K562 (cell line): ENCODE results near the gene STT3A. TPM values are rescaled to one million over a fixed set of nuclear protein-coding genes. Genes with fewer than 3 reads are reported as not detected.

ENCODE experiments used
- ARHGAP35 ChIP-seq: fragments of 450-650 bp; IDR thresholded peaks from 2 replicates; pipeline ENCODE4 v1.6.1; 2018; ENCODE audit not compliant: partially characterized antibody
- ARID2 ChIP-seq: fragments of 450-650 bp; IDR thresholded peaks from 2 replicates; pipeline ENCODE4 v1.6.1; 2017; ENCODE audit warnings: antibody characterized with exemption, mild to moderate bottlenecking
- ATF1 ChIP-seq, 2 experiments: fragments of 450-650 bp in 1 of 2; IDR thresholded peaks; 2 replicates each; pipeline ENCODE4 v1.6.1; 2016; ENCODE audit warnings: missing compliant biosample characterization in 1 of 2, missing genetic modification characterization in 1 of 2
- CBFA2T2 ChIP-seq: fragments of 450-650 bp; conservative IDR thresholded peaks from 2 replicates; pipeline ENCODE4 v1.6.1; 2017; ENCODE audit warnings: mild to moderate bottlenecking
- FOXJ2 ChIP-seq: fragments of 200-800 bp; sonication (Bioruptor generic); IDR thresholded peaks from 2 replicates; pipeline ENCODE4 v1.6.1; 2016; ENCODE audit warnings: missing genetic modification characterization, missing compliant biosample characterization
- GATAD2B ChIP-seq: fragments of 450-650 bp; IDR thresholded peaks from 2 replicates; pipeline ENCODE4 v1.6.1; 2017; ENCODE audit warnings: mild to moderate bottlenecking, borderline replicate concordance
- HLTF ChIP-seq: fragments of 450-650 bp; IDR thresholded peaks from 2 replicates; pipeline ENCODE4 v1.6.1; 2016
- KLF10 ChIP-seq: fragments of 250-450 bp; sonication (Bioruptor Pico); IDR thresholded peaks from 2 replicates; pipeline ENCODE4 v1.6.1; 2021; ENCODE audit warnings: matching md5 sums
- NFATC3 ChIP-seq: fragments of 450-650 bp; IDR thresholded peaks from 2 replicates; pipeline ENCODE4 v1.6.1; 2017; ENCODE audit warnings: mild to moderate bottlenecking
- PHTF2 ChIP-seq: fragments of 250-450 bp; sonication (Bioruptor Pico); IDR thresholded peaks from 2 replicates; pipeline ENCODE4 v1.5.0; 2021; ENCODE audit warnings: mild to moderate bottlenecking
- RBM15 ChIP-seq: fragments of 200-400 bp; formaldehyde crosslinking; IDR thresholded peaks from 2 replicates; pipeline ENCODE4 v1.6.1; 2018; ENCODE audit warnings: mild to moderate bottlenecking, low read length, moderate library complexity; ENCODE audit not compliant: insufficient read depth
- SMAD2 ChIP-seq: fragments of 150-350 bp; IDR thresholded peaks from 2 replicates; pipeline ENCODE4 v1.6.1; 2014; ENCODE audit warnings: low read depth, mild to moderate bottlenecking, low read length
- ZKSCAN1 ChIP-seq: fragments of 150-350 bp; IDR thresholded peaks from 2 replicates; pipeline ENCODE4 v1.6.1; 2016; ENCODE audit warnings: low read depth, low read length
- ZNF324 ChIP-seq: fragments of 250-450 bp; sonication (Bioruptor Pico); IDR thresholded peaks from 2 replicates; pipeline ENCODE4 v1.4.0; 2020; ENCODE audit warnings: mild to moderate bottlenecking
- polyA plus RNA-seq, 8 experiments: library from polyadenylated mRNA; depleted of rRNA in 4 of 8; stranded (reverse) in 5 of 8; unstranded in 3 of 8; fragments of >200 nt; fragmentation: Nextera tagmentation in 2 of 8; fragmentation: Illumina TruSeq in 1 of 8; extraction: Ambion mirVana in 2 of 8; extraction: Trizol in 1 of 8; gene quantifications; 2 replicates each; pipeline versions ENCODE4 v1.2.1 to v1.2.3, GENCODE V29; 2011 to 2014; ENCODE audit warnings: inconsistent platforms in 1 of 8, missing spikeins in 1 of 8
- total RNA-seq, 7 experiments: library from RNA; depleted of rRNA in 6 of 7; stranded (reverse); fragments of >200 nt in 6 of 7; fragmentation: Illumina TruSeq in 2 of 7; extraction: Trizol in 2 of 7; gene quantifications; 2 replicates each; pipeline versions ENCODE4 v1.2.1 to v1.2.3, GENCODE V29; 2011 to 2021; ENCODE audit warnings: low replicate concordance in 1 of 7
- TF ChIP-seq, protein P1 (sequence below): fragments of 150-350 bp; IDR thresholded peaks from 2 replicates; pipeline ENCODE4 v1.6.1; 2014; ENCODE audit warnings: low read depth, mild to moderate bottlenecking, low read length, borderline replicate concordance
- TF ChIP-seq, protein P2 (sequence below), 2 experiments: fragments of 450-650 bp in 1 of 2; sonication (generic) in 1 of 2; formaldehyde crosslinking; conservative IDR thresholded peaks; 2 replicates each; pipeline versions ENCODE4 v1.4.0 to v1.8.1; 2020 to 2022; ENCODE audit warnings: mild to moderate bottlenecking in 1 of 2, missing genetic modification reagents in 1 of 2
- TF ChIP-seq, protein P3 (sequence below): sonication (generic); formaldehyde crosslinking; IDR thresholded peaks from 2 replicates; pipeline ENCODE4 v1.8.1; 2023; ENCODE audit warnings: mild to moderate bottlenecking, missing genetic modification reagents
- TF ChIP-seq, protein P4 (sequence below): fragments of 450-650 bp; IDR thresholded peaks from 2 replicates; pipeline ENCODE4 v1.6.1; 2016; ENCODE audit warnings: low read depth, mild to moderate bottlenecking, moderate library complexity

Gene STT3A
- total and polyA plus RNA-seq, 9 of the 15 experiments (the other 6 are each of a cell fraction or from before 2014, with no cell fraction given), result 70.7 to 330 (median 192) TPM

DNA sequence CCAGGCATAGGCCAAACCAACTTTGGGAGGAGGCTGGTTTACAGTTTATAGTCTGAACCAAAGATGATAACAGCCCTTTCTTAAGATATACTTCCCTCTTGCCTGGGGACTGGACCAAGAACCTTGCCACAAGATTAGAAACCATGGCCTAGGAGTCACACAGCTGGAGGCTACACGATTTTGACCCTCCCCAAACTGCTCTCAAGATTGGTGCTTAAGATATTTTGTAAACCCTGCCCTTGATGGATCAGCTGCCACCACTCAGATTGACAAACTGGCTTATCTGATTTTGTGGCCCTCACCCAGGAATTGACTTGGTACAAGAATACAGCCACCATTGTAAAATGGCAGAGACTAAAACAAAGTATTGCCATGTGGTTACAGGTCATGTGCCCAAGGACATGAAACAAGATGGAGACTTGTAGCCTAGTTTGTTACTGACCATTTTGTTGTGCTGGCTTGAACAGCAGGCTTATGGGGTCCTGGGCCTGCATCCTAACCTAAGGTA is 40.8 kb upstream of the STT3A start (continued):
- TF ChIP-seq, protein P1, sequence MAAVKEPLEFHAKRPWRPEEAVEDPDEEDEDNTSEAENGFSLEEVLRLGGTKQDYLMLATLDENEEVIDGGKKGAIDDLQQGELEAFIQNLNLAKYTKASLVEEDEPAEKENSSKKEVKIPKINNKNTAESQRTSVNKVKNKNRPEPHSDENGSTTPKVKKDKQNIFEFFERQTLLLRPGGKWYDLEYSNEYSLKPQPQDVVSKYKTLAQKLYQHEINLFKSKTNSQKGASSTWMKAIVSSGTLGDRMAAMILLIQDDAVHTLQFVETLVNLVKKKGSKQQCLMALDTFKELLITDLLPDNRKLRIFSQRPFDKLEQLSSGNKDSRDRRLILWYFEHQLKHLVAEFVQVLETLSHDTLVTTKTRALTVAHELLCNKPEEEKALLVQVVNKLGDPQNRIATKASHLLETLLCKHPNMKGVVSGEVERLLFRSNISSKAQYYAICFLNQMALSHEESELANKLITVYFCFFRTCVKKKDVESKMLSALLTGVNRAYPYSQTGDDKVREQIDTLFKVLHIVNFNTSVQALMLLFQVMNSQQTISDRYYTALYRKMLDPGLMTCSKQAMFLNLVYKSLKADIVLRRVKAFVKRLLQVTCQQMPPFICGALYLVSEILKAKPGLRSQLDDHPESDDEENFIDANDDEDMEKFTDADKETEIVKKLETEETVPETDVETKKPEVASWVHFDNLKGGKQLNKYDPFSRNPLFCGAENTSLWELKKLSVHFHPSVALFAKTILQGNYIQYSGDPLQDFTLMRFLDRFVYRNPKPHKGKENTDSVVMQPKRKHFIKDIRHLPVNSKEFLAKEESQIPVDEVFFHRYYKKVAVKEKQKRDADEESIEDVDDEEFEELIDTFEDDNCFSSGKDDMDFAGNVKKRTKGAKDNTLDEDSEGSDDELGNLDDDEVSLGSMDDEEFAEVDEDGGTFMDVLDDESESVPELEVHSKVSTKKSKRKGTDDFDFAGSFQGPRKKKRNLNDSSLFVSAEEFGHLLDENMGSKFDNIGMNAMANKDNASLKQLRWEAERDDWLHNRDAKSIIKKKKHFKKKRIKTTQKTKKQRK, result no peak
- TF ChIP-seq NFATC3, result no peak
- TF ChIP-seq ARHGAP35, result no peak
- peak; percentile 89 for TF ChIP-seq CBFA2T2
- TF ChIP-seq GATAD2B, result no peak
- peak; percentile 37; the same call in 1 of the 2 replicates for TF ChIP-seq ZKSCAN1
- TF ChIP-seq, protein P2, sequence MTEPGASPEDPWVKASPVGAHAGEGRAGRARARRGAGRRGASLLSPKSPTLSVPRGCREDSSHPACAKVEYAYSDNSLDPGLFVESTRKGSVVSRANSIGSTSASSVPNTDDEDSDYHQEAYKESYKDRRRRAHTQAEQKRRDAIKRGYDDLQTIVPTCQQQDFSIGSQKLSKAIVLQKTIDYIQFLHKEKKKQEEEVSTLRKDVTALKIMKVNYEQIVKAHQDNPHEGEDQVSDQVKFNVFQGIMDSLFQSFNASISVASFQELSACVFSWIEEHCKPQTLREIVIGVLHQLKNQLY (CRISPR knock-in tag; conservative IDR thresholded peaks at IDR 0.05), result no peak
- TF ChIP-seq SMAD2, result no peak
- TF ChIP-seq, protein P3, sequence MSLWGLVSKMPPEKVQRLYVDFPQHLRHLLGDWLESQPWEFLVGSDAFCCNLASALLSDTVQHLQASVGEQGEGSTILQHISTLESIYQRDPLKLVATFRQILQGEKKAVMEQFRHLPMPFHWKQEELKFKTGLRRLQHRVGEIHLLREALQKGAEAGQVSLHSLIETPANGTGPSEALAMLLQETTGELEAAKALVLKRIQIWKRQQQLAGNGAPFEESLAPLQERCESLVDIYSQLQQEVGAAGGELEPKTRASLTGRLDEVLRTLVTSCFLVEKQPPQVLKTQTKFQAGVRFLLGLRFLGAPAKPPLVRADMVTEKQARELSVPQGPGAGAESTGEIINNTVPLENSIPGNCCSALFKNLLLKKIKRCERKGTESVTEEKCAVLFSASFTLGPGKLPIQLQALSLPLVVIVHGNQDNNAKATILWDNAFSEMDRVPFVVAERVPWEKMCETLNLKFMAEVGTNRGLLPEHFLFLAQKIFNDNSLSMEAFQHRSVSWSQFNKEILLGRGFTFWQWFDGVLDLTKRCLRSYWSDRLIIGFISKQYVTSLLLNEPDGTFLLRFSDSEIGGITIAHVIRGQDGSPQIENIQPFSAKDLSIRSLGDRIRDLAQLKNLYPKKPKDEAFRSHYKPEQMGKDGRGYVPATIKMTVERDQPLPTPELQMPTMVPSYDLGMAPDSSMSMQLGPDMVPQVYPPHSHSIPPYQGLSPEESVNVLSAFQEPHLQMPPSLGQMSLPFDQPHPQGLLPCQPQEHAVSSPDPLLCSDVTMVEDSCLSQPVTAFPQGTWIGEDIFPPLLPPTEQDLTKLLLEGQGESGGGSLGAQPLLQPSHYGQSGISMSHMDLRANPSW (CRISPR knock-in tag), result no peak
- no peak for TF ChIP-seq ARID2
- TF ChIP-seq RBM15, result no peak
- TF ChIP-seq FOXJ2 (tag), result no peak
- TF ChIP-seq HLTF, result no peak
- TF ChIP-seq ZNF324 (CRISPR knock-in tag), result no peak
- TF ChIP-seq PHTF2, result no peak
- TF ChIP-seq, protein P4, sequence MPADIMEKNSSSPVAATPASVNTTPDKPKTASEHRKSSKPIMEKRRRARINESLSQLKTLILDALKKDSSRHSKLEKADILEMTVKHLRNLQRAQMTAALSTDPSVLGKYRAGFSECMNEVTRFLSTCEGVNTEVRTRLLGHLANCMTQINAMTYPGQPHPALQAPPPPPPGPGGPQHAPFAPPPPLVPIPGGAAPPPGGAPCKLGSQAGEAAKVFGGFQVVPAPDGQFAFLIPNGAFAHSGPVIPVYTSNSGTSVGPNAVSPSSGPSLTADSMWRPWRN, result no peak
- TF ChIP-seq ATF1 (CRISPR knock-in tag; IDR thresholded peaks at IDR 0.05), result no peak
- 0 out of 2 replicates have a peak, but pooled peaks have one; percentile 9 for TF ChIP-seq ATF1 (tag; IDR thresholded peaks at IDR 0.05)
- no peak for TF ChIP-seq KLF10
